Stimulated activated CD4-positive, alpha-beta T cell treated with anti-CD3 and anti-CD28 coated beads, TNF-alpha, amount 100 ng/mL, for 4 hours (primary cell): ENCODE data around the gene RMI2.

Experiments used
- DNase-seq, 3 experiments: peaks; one replicate each; pipeline ENCODE4 v3.0.0-alpha.2; 2020; ENCODE audit warnings: low read depth in 3 of 3

The RMI2 gene

GRCh38 chr16:11383481-11384183 is 38.4 kb downstream of the RMI2 start:
- no peak for DNase-seq

GRCh38 chr16:11384184-11384955 is 39.1 kb downstream of the RMI2 start:
- no peak for DNase-seq

- no peak for DNase-seq
These were observed 39.8 kb downstream of the RMI2 start for GRCh38 chr16:11384956-11385586.

- no peak for DNase-seq
These were observed 40.9 kb downstream of the RMI2 start for GRCh38 chr16:11386054-11386680.

GRCh38 chr16:11386791-11387546 is 41.7 kb downstream of the RMI2 start:
- no peak for DNase-seq

- DNase-seq, result no peak
These were observed 43.8 kb downstream of the RMI2 start for GRCh38 chr16:11389083-11389482.

- DNase-seq, result no peak
These were observed 44.6 kb downstream of the RMI2 start for GRCh38 chr16:11389631-11390565.

- no peak for DNase-seq
These were observed 45.6 kb downstream of the RMI2 start for GRCh38 chr16:11390573-11391495.

- DNase-seq, result no peak
These were observed 46.3 kb downstream of the RMI2 start for GRCh38 chr16:11391576-11391975.

GRCh38 chr16:11392041-11392581 is 46.9 kb downstream of the RMI2 start:
- no peak for DNase-seq

GRCh38 chr16:11393366-11393765 is 48.1 kb downstream of the RMI2 start:
- no peak for DNase-seq

GRCh38 chr16:11393861-11394592 is 48.8 kb downstream of the RMI2 start:
- DNase-seq, result no peak

- DNase-seq, result no peak
These were observed 49.3 kb downstream of the RMI2 start for GRCh38 chr16:11394593-11394960.

- no peak for DNase-seq
These were observed 50.0 kb downstream of the RMI2 start for GRCh38 chr16:11395008-11395948.

- no peak for DNase-seq
These were observed 50.6 kb downstream of the RMI2 start for GRCh38 chr16:11395949-11396240.

- peak; percentile 39 to 57 (median 43) for DNase-seq
These were observed 51.2 kb downstream of the RMI2 start for GRCh38 chr16:11396241-11397048.

- no peak for DNase-seq
These were observed 52.9 kb downstream of the RMI2 start for GRCh38 chr16:11398136-11398535.
